Activated CD4-positive, alpha-beta T cell treated with anti-CD3 and anti-CD28 coated beads, Interleukin-2, amount 50 U/mL, for 24 hours (primary cell): ENCODE measurements around the gene RNF220.
A peak's percentile ranks its signal among the peaks of the same experiment; 100 is the strongest.
"Not testable (repeated sequence)": the region's sequence is repeated elsewhere in the genome, so short reads cannot be mapped to it uniquely, and the experiment has no call there.

Source experiments
- DNase-seq, 2 donors: peaks; one replicate each; pipeline ENCODE4 v3.0.0-alpha.2; 2020; ENCODE audit warnings: low read depth in 1 of 2, low spot score in 1 of 2

The RNF220 gene

DNA sequence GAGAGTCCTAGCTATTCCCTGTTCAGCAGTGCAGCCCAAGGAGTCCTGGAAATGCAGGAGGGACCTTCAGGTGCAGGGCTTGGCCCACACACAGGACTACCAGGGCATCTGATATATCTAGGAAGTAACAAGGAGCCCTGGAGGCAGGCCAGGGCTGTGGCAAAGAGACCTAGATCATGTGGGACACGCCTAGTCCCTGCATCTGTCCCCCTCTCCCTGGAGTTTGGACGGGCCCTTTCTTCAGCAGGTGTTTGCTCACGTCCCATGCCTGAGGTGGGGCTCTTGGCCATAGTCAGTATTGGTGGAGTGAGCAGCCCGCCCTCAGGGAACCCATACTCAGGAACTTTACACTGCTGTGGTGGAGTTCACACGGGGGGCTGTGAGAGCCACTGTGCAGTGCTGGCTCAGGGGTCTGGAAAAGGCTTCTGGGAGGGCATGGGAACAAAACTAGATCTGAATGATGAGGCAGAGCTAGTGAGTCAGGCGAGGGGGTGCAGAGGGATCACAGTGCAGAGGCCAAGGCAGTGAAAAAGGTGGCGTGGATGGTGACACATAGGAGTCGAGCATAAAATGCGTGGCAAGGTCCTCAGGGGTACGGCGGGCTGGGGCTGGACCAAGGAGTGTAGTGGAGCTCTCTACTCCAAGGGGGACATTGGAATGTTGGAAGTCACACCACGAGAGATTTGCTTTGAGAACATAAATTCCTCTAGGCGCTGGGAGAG is 243.6 kb downstream of the RNF220 start:
- no peak for DNase-seq

DNA sequence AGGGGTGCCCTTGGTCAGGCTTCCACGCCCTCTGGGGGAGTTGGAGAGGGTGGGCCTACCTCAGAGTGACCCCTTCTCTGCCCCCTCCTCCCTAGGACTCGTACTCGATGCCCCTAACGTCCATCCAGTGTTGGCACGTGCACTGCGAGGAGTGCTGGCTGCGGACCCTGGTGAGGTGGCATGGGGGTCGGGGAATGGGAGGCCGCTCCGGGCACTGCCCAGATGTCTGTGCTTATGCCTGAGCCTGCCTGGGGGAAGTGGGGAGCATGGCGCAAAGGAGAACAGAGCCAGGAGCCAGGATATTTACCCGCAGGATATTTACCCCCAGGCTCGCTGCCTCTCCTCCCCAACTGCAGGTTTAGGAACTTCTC is 244.7 kb downstream of the RNF220 start:
- DNase-seq: no peak

GRCh38 chr1:44650159-44650831 is 245.2 kb downstream of the RNF220 start:
- no peak for DNase-seq

DNA sequence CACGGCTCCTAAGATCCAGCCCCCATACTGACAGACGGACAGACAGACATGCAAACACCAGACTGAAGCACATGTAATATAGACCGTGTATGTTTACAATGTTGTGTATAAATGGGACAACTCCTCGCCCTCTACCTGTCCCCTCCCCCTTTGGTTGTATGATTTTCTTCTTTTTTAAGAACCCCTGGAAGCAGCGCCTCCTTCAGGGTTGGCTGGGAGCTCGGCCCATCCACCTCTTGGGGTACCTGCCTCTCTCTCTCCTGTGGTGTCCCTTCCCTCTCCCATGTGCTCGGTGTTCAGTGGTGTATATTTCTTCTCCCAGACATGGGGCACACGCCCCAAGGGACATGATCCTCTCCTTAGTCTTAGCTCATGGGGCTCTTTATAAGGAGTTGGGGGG is 246.0 kb downstream of the RNF220 start:
- no peak for DNase-seq

- DNase-seq: peak; percentile 62 to 69
These were observed 247.5 kb downstream of the RNF220 start for GRCh38 chr1:44652445-44653106.

- DNase-seq: no peak
These were observed 248.3 kb downstream of the RNF220 start for GRCh38 chr1:44653107-44653964.

GRCh38 chr1:44654621-44655187 is 249.6 kb downstream of the RNF220 start:
- DNase-seq: no peak

DNA sequence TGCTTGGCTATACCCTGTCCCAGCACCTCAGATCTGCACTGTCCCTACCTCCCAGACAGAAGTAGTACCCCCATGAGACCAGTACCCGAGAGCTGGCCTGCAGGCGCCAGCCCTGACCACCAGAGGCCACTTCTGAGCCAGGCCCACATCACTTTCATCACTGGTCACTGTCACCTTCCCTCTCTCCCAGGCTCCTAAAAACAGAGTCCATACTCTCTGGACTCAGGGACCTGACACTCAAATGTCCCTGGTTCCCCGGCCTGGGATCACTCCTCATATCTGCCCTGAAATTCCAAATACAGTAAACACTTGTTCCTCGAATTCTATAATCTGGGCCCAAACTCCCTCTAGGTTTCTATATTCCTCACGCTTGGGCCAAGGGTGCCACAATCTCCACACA is 250.6 kb downstream of the RNF220 start:
- no peak for DNase-seq

DNA sequence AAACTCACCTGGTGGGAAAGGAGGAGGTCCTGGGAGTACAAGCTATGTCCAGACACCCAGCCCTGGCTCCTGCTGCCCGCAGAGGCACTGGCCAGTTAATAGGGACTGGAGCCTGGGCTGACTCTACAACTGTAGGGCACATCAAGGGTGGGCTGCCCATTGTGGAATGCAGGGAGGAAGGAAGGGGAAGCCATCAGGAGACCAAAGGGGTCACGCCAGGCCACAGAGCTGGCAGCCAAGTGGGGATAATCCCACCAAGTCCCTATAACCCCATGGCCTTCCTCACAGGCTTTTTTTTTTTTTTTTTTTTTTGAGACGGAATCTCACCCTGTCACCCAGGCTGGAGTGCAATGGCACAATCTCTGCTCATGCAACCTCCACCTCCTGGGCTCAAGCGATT is 254.5 kb downstream of the RNF220 start:
- no peak for DNase-seq

- no peak for DNase-seq
These were observed 255.1 kb downstream of the RNF220 start for GRCh38 chr1:44660176-44660575.

- DNase-seq: no peak
These were observed 257.0 kb downstream of the RNF220 start for GRCh38 chr1:44661781-44662682.

- DNase-seq: no peak
These were observed 257.6 kb downstream of the RNF220 start for GRCh38 chr1:44662683-44663030.

- DNase-seq: no peak
These were observed 258.4 kb downstream of the RNF220 start for GRCh38 chr1:44663417-44663816.

DNA sequence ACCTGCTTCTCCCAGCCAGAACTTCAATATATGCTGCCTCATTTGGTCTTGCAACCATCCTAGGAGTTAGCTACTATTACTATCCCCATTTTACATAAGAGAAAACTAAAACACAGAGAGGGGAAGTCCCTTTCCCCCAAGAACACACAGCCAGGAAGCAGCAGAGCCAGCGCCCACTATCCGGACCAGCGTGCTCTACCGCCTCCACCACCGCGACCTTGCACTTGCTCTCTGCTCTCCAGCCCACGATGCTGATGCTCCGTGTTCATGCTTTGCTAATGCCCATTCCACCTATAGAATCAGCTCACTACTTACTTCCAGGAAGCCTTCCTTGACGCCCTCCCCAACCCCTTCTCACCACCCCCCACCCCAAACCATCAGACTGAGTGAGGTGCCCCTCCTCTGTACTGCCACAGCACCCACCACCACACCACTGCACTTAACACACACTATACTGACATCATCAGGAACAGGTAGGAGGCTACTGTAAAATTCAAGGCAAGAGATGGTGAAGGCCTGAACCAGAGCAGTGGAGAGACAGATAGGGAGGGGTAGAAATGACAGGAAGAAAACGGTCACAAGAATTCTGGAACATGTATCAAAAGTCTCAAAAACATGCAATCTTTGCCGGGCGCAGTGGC is 259.8 kb downstream of the RNF220 start:
- DNase-seq: peak in 1 of 2 donors; percentile 15

GRCh38 chr1:44666719-44667118 is 261.7 kb downstream of the RNF220 start:
- DNase-seq: not testable (repeated sequence)

GRCh38 chr1:44670751-44671640 is 265.9 kb downstream of the RNF220 start:
- DNase-seq: no peak

- no peak for DNase-seq
These were observed 267.4 kb downstream of the RNF220 start for GRCh38 chr1:44672254-44672955.
